Parathyroid adenoma (tissue), 2 donors: Measurements from ENCODE around the gene OR4D6.

Source experiments
- H2AFZ ChIP-seq: fragments of 300-600 bp; sonication (generic); one replicate; pipeline ENCODE4 v1.7.0; 2017; ENCODE audit warnings: antibody characterized with exemption, mild to moderate bottlenecking
- H3K27ac ChIP-seq: fragments of 300-600 bp; sonication (generic); one replicate; pipeline ENCODE4 v1.7.0; 2017
- H3K27me3 ChIP-seq: fragments of 300-600 bp; sonication (generic); one replicate; pipeline ENCODE4 v1.7.0; 2017; ENCODE audit warnings: low read length; ENCODE audit not compliant: control insufficient read depth, insufficient read depth
- H3K36me3 ChIP-seq: fragments of 300-600 bp; sonication (generic); one replicate; pipeline ENCODE4 v1.7.0; 2017; ENCODE audit warnings: low read length; ENCODE audit not compliant: control insufficient read depth, insufficient read depth
- H3K4me1 ChIP-seq: fragments of 300-600 bp; sonication (generic); one replicate; pipeline ENCODE4 v1.7.0; 2017; ENCODE audit warnings: control low read depth
- H3K4me2 ChIP-seq: fragments of 300-600 bp; sonication (generic); one replicate; pipeline ENCODE4 v1.7.0; 2017; ENCODE audit warnings: low read length
- H3K4me3 ChIP-seq: fragments of 300-600 bp; sonication (generic); one replicate; pipeline ENCODE4 v1.7.0; 2017; ENCODE audit warnings: low read depth, low read length
- H3K79me2 ChIP-seq: fragments of 300-600 bp; sonication (generic); one replicate; pipeline ENCODE4 v1.7.0; 2017; ENCODE audit warnings: control low read depth
- H3K9ac ChIP-seq: fragments of 300-600 bp; sonication (generic); one replicate; pipeline ENCODE4 v1.7.0; 2017; ENCODE audit warnings: mild to moderate bottlenecking
- H3K9me3 ChIP-seq: fragments of 300-600 bp; sonication (generic); one replicate; pipeline ENCODE4 v1.7.0; 2017; ENCODE audit warnings: low read length; ENCODE audit not compliant: control insufficient read depth
- TF ChIP-seq, protein P1 (sequence below): fragments of 300-600 bp; sonication (generic); IDR thresholded peaks from one replicate; pipeline ENCODE4 v1.7.0; 2017; ENCODE audit warnings: antibody characterized with exemption, mild to moderate bottlenecking
- donor health status: primary hyperparathyroidism.

Gene OR4D6

DNA sequence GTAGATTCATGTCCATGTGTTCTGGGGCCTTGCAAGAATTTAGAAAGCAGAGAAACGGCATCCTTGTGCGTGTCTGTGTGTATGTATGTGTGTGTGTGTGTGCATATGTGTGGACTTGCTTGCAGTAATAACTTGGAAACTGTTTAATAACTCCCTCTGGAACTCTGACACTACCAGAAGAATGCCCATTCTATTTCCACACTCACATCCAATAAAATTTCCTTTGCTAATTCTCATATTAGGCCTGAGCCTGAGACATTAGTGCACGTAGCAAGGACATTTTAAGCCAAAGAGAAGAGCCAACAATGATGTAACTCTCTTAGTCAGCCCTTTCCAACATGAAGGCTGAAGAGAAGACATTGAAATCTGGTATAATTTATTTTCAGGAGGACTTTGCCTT, 3.2 kb downstream of the OR4D6 start:
- Histone ChIP-seq H3K4me2 (no peak overlapping the region), H3K4me3 (no peak overlapping the region), H3K27ac (no peak overlapping the region), H3K36me3 (no peaks in the 10 kb centered on the region), H3K9me3 (no peaks in the 10 kb centered on the region), H2AFZ (no peak overlapping the region), H3K79me2 (no peaks in the 10 kb centered on the region), H3K4me1 (no peaks in the 10 kb centered on the region), H3K9ac (no peak overlapping the region), H3K27me3 (no peaks in the 10 kb centered on the region)
- TF ChIP-seq, protein P1, sequence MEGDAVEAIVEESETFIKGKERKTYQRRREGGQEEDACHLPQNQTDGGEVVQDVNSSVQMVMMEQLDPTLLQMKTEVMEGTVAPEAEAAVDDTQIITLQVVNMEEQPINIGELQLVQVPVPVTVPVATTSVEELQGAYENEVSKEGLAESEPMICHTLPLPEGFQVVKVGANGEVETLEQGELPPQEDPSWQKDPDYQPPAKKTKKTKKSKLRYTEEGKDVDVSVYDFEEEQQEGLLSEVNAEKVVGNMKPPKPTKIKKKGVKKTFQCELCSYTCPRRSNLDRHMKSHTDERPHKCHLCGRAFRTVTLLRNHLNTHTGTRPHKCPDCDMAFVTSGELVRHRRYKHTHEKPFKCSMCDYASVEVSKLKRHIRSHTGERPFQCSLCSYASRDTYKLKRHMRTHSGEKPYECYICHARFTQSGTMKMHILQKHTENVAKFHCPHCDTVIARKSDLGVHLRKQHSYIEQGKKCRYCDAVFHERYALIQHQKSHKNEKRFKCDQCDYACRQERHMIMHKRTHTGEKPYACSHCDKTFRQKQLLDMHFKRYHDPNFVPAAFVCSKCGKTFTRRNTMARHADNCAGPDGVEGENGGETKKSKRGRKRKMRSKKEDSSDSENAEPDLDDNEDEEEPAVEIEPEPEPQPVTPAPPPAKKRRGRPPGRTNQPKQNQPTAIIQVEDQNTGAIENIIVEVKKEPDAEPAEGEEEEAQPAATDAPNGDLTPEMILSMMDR = no peak

DNA sequence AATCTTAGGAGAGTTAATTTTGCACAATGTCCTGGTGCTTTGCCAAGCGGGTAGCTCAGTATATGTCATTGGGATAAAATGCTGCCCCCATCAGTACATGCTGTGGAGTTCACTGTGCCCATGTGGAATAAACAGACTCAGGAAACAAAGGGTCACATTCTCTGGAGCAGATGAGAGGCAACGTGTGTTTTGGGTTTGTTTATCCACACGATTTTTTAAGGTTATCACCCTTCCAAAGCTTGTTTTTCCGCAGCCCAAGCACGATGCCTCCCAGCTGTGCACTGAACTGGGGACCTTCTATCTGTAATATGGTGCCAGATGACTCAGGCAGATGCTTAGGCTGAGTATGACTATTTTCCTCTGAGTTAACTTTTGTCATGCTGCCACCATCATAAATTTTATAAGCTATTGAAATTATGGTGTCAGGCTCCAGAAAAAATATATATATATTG, 6.5 kb downstream of the OR4D6 start:
- no peaks in the 10 kb centered on the region for H3K79me2 ChIP-seq
- no peak overlapping the region for H3K4me2 ChIP-seq
- H3K4me1 ChIP-seq = no peaks in the 10 kb centered on the region
- H3K27ac ChIP-seq = no peak overlapping the region
- H3K4me3 ChIP-seq = no peak overlapping the region
- no peak overlapping the region for H3K9ac ChIP-seq
- H3K9me3 ChIP-seq = no peaks in the 10 kb centered on the region
- TF ChIP-seq, protein P1 = no peak
- H2AFZ ChIP-seq = no peak overlapping the region
- no peaks in the 10 kb centered on the region for H3K27me3 ChIP-seq
- H3K36me3 ChIP-seq = no peaks in the 10 kb centered on the region

DNA sequence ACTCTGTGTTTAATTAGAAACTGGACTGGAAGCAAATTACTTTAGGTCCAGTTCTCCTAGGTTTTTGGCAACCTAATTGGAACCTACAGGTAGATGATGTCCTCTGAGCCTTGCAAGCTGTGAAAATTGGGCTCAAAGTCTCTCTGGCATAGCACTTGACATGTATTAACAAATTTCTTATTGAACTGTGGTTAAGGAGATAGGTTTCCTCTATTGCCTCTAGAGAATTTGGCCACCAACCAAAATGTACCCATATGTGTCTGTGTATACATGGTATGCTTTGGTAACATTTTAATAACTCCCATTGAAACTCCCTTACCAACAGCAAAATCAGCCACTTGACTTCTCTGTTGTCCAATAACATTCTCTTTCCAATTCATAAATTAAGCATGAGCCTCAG, 16.3 kb downstream of the OR4D6 start, which contains the start of gene OR4D10:
TSS of gene OR4D10 (plus strand) at position 301 of the 400 bp plus-strand sequence. CDS start 4,115 bp downstream, outside the sequence.
- H2AFZ ChIP-seq = no peak within 1 kb of the TSS
- H3K9ac ChIP-seq = no peak within 1 kb of the TSS
- no peaks in the 10 kb centered on the region for H3K27me3 ChIP-seq

DNA sequence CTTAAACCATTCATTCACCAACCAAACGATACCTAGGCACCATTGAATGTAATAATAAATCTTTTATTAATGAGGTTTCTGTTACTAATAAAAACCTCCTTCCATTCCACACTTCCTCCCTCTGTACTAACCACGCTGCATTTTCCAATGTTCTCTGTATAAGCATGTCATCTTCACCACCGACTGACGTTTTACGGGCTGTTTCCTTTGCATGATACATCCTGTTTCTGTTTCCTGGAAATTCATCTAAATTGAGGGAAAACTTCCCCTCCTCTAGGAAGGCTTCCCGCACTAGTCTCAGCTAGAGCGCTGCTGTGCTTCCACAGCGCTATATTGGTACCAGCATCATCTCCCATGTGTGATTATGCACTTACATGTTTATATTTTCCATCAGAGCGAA, 18.4 kb downstream of the OR4D6 start:
- no peak overlapping the region for H3K4me2 ChIP-seq
- no peak overlapping the region for H2AFZ ChIP-seq
- H3K27me3 ChIP-seq = no peaks in the 10 kb centered on the region
- TF ChIP-seq, protein P1 = no peak
- H3K27ac ChIP-seq = no peak overlapping the region
- H3K9ac ChIP-seq = no peak overlapping the region
- H3K4me1 ChIP-seq = no peaks in the 10 kb centered on the region
- H3K9me3 ChIP-seq = no peaks in the 10 kb centered on the region
- H3K36me3 ChIP-seq = no peaks in the 10 kb centered on the region
- no peaks in the 10 kb centered on the region for H3K79me2 ChIP-seq
- no peak overlapping the region for H3K4me3 ChIP-seq

More for the DNA sequence above, 16.3 kb downstream of the OR4D6 start, which contains the start of gene OR4D10:
- no peaks in the 10 kb centered on the region for H3K9me3 ChIP-seq
- no peak within 1 kb of the TSS for H3K4me3 ChIP-seq
- H3K27ac ChIP-seq = no peak within 1 kb of the TSS
- no peak within 1 kb of the TSS for H3K4me2 ChIP-seq
- H3K79me2 ChIP-seq = no peaks in the 10 kb centered on the region
- no peaks in the 10 kb centered on the region for H3K36me3 ChIP-seq
- H3K4me1 ChIP-seq = no peaks in the 10 kb centered on the region
- TF ChIP-seq, protein P1 = no peak

DNA sequence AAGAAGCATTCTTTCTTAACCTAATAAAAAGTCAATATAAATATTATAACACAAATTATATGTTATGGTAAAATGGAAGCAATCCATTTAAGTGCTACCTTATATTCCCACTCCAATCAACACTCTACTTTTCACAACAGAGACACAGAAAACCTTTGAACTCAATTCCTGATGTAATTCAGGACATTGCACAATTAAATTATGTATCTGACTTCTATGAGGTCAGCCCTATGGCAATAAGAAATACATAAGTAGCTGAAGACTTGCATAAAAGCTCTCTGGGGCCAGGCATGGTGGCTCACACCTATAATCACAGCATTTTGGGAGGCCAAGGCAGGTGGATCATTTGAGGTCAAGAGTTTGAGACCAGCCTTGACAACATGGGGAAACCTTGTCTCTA, 23.1 kb downstream of the OR4D6 start:
- Histone ChIP-seq H3K9me3 (no peaks in the 10 kb centered on the region), H3K79me2 (no peaks in the 10 kb centered on the region), H3K4me2 (no peak overlapping the region), H2AFZ (no peak overlapping the region), H3K4me1 (no peaks in the 10 kb centered on the region), H3K4me3 (no peak overlapping the region), H3K27me3 (no peaks in the 10 kb centered on the region), H3K27ac (no peak overlapping the region), H3K36me3 (no peaks in the 10 kb centered on the region), H3K9ac (no peak overlapping the region)
- TF ChIP-seq, protein P1 = no peak
